IMR-90 (cell line): ENCODE data around the gene SLC35E3. TPM values are rescaled to one million over a fixed set of nuclear protein-coding genes. Genes with fewer than 3 reads are reported as not detected.

ENCODE experiments used
- ATAC-seq: fragments of 200-7000 bp; cut with Tn5 transposase; 2 replicates; pipeline ENCODE4 v1.9.1; 2020; ENCODE audit warnings: low read depth, mild to moderate bottlenecking, moderate library complexity
- BruUV-seq: library from RNA; stranded (reverse); fragments of 400-500 nt; replicated peaks from 2 replicates; lab custom pipeline; 2021; lab: Mats Ljungman, UMichigan
- CTCF ChIA-PET: fragments of 300-600 bp; formaldehyde crosslinking; extraction: SDS; loops from one replicate; lab custom pipeline; 2021; ENCODE audit warnings: antibody characterized with exemption; lab: Yijun Ruan, JAX
- POLR2A ChIA-PET: fragments of 300-600 bp; sonication (Branson Sonifier 250); formaldehyde crosslinking; loops from one replicate; lab custom pipeline; 2022; ENCODE audit warnings: antibody characterized with exemption; ENCODE audit not compliant: unreplicated experiment; lab: Charles Lee
- DNase-seq: peaks from one replicate; pipeline ENCODE4 v3.0.0; 2013
- H2AFZ ChIP-seq: replicated peaks from 2 replicates; pipeline ENCODE3; 2013; ENCODE audit warnings: low read length, mild to moderate bottlenecking; ENCODE audit not compliant: poor library complexity
- H2AK5ac ChIP-seq: 2 replicates; pipeline ENCODE4 v1.6.1; 2013; ENCODE audit warnings: low read depth, low read length, inconsistent platforms
- H2AK9ac ChIP-seq: replicated peaks from 2 replicates; pipeline ENCODE3; 2013; ENCODE audit warnings: mild to moderate bottlenecking, low read depth, low read length, moderate library complexity; ENCODE audit not compliant: poor library complexity
- H2BK120ac ChIP-seq: 2 replicates; pipeline ENCODE4 v1.6.1; 2013; ENCODE audit warnings: low read depth, low read length, inconsistent platforms
- H2BK15ac ChIP-seq: 3 replicates; pipeline ENCODE4 v1.6.1; 2013; ENCODE audit warnings: low read depth, low read length, inconsistent platforms
- H2BK20ac ChIP-seq: 2 replicates; pipeline ENCODE4 v1.6.1; 2013; ENCODE audit warnings: low read depth, mild to moderate bottlenecking, inconsistent platforms, low read length, moderate library complexity
- H2BK5ac ChIP-seq: 2 replicates; pipeline ENCODE4 v1.6.1; 2013; ENCODE audit warnings: mild to moderate bottlenecking, low read depth, low read length, inconsistent platforms; ENCODE audit not compliant: poor library complexity, severe bottlenecking
- H3K14ac ChIP-seq: replicated peaks from 2 replicates; pipeline ENCODE4 v1.6.1; 2013; ENCODE audit warnings: low read depth, low read length, inconsistent platforms
- H3K18ac ChIP-seq: 2 replicates; pipeline ENCODE4 v1.6.1; 2013; ENCODE audit warnings: low read depth, low read length, control low read depth
- H3K23ac ChIP-seq: 2 replicates; pipeline ENCODE4 v1.6.1; 2013; ENCODE audit warnings: low read depth, low read length, inconsistent platforms
- H3K27ac ChIP-seq: 2 replicates; pipeline ENCODE4 v1.5.1; 2013; ENCODE audit warnings: mild to moderate bottlenecking, control low read depth, low read length; ENCODE audit not compliant: insufficient read depth
- H3K27me3 ChIP-seq: 2 replicates; pipeline ENCODE4 v1.6.1; 2013; ENCODE audit warnings: low read length; ENCODE audit not compliant: control insufficient read depth, insufficient read depth
- H3K36me3 ChIP-seq: 2 replicates; pipeline ENCODE4 v1.6.1; 2013; ENCODE audit warnings: low read length, mixed read lengths; ENCODE audit not compliant: control insufficient read depth, insufficient read depth
- H3K4ac ChIP-seq: 2 replicates; pipeline ENCODE4 v1.6.1; 2013; ENCODE audit warnings: low read depth, low read length, inconsistent platforms
- H3K4me1 ChIP-seq: 2 replicates; pipeline ENCODE4 v1.6.1; 2013; ENCODE audit warnings: low read length, mixed read lengths; ENCODE audit not compliant: control insufficient read depth, insufficient read depth
- H3K4me2 ChIP-seq: 2 replicates; pipeline ENCODE4 v1.6.1; 2013; ENCODE audit warnings: low read depth, mild to moderate bottlenecking, control low read depth, low read length, moderate library complexity
- H3K4me3 ChIP-seq: 2 replicates; pipeline ENCODE4 v1.5.1; 2013; ENCODE audit warnings: low read depth, mild to moderate bottlenecking, control low read depth, low read length, moderate library complexity; ENCODE audit not compliant: insufficient read depth
- H3K56ac ChIP-seq: 2 replicates; pipeline ENCODE4 v1.6.1; 2013; ENCODE audit warnings: low read length, inconsistent platforms; ENCODE audit not compliant: insufficient read depth; ENCODE audit errors: extremely low read depth
- H3K79me1 ChIP-seq, 2 experiments: 2 replicates each; pipeline ENCODE4 v1.6.1; 2013; ENCODE audit warnings: low read length in 2 of 2, inconsistent platforms in 1 of 2, low read depth in 1 of 2
- H3K9ac ChIP-seq: 2 replicates; pipeline ENCODE4 v1.6.1; 2013; ENCODE audit warnings: low read depth, low read length, control low read depth
- H3K9me1 ChIP-seq: 2 replicates; pipeline ENCODE4 v1.6.1; 2013; ENCODE audit warnings: low read length, inconsistent platforms; ENCODE audit not compliant: insufficient read depth
- H3K9me3 ChIP-seq: 2 replicates; pipeline ENCODE4 v1.6.1; 2013; ENCODE audit warnings: low read length; ENCODE audit not compliant: control insufficient read depth, insufficient read depth
- H4K20me1 ChIP-seq: 2 replicates; pipeline ENCODE4 v1.6.1; 2013; ENCODE audit warnings: low read length, inconsistent platforms; ENCODE audit not compliant: insufficient read depth
- H4K5ac ChIP-seq: 2 replicates; pipeline ENCODE4 v1.6.1; 2013; ENCODE audit warnings: mild to moderate bottlenecking, low read depth, low read length, control low read depth
- H4K8ac ChIP-seq, 2 experiments: 2 replicates each; pipeline ENCODE4 v1.6.1; 2013; ENCODE audit warnings: low read depth in 2 of 2, low read length in 2 of 2, control low read depth in 1 of 2, inconsistent platforms in 1 of 2
- H4K91ac ChIP-seq: 2 replicates; pipeline ENCODE4 v1.6.1; 2013; ENCODE audit warnings: low read depth, low read length, inconsistent platforms; ENCODE audit not compliant: insufficient read depth
- CHD1 ChIP-seq: IDR thresholded peaks from 2 replicates; pipeline ENCODE4 v1.6.1; 2012; ENCODE audit warnings: low read depth, low read length, improper control_type of control experiment
- FOS ChIP-seq: fragments of 150-350 bp; IDR thresholded peaks from 2 replicates; pipeline ENCODE4 v1.6.1; 2016; ENCODE audit warnings: low read depth, low read length
- MXI1 ChIP-seq: IDR thresholded peaks from 2 replicates; pipeline ENCODE4 v1.6.1; 2012; ENCODE audit warnings: low read depth, mild to moderate bottlenecking, low read length, moderate library complexity, borderline replicate concordance
- NFE2L2 ChIP-seq: fragments of 150-350 bp; IDR thresholded peaks from 2 replicates; pipeline ENCODE4 v1.6.1; 2016; ENCODE audit warnings: low read depth, mild to moderate bottlenecking, low read length
- POLR2A ChIP-seq: IDR thresholded peaks from 2 replicates; pipeline ENCODE4 v1.6.1; 2012; ENCODE audit warnings: mild to moderate bottlenecking, low read depth, low read length
- RAD21 ChIP-seq: IDR thresholded peaks from 2 replicates; pipeline ENCODE4 v1.6.1; 2012; ENCODE audit warnings: low read length, improper control_type of control experiment
- RFX5 ChIP-seq: IDR thresholded peaks from 2 replicates; pipeline ENCODE4 v1.8.0; 2012; ENCODE audit warnings: low read depth, mild to moderate bottlenecking, low read length, moderate library complexity
- SMC3 ChIP-seq: fragments of 150-350 bp; IDR thresholded peaks from 2 replicates; pipeline ENCODE4 v1.6.1; 2016; ENCODE audit warnings: low read depth, mild to moderate bottlenecking, antibody characterized with exemption, low read length, moderate library complexity
- USF2 ChIP-seq: fragments of 150-350 bp; IDR thresholded peaks from 2 replicates; pipeline ENCODE4 v1.6.1; 2017; ENCODE audit warnings: mild to moderate bottlenecking, antibody characterized with exemption, low read length, low read depth
- WGBS, 2 experiments: methylation state at CpG; one replicate each; pipeline versions ENCODE4 v1.1.5 to v1.1.7; 2013; ENCODE audit warnings: missing lambda C conversion rate in 2 of 2; ENCODE audit not compliant: insufficient read length in 1 of 2; ENCODE audit errors: extremely low coverage in 2 of 2; 5-methylcytosine and 5-hydroxymethylcytosine counted together
- dilution Hi-C: fragments of 300-500 bp; cut with HindIII; formaldehyde crosslinking; loops from one replicate; pipeline ENCODE4 v1.14.3; 2018; ENCODE audit warnings: low sequenced_read_pairs; ENCODE audit not compliant: unreplicated experiment
- in situ Hi-C: fragments of 300-500 bp; cut with MboI; formaldehyde crosslinking; loops from 3 replicates; pipeline ENCODE4 v1.14.3; 2019; ENCODE audit warnings: low sequenced_read_pairs, inconsistent platforms, mixed read lengths
- intact Hi-C: fragments of 100-400 bp; cut with micrococcal nuclease; formaldehyde crosslinking; loops from 2 replicates; pipeline ENCODE4 v1.10.0; 2022
- polyA plus RNA-seq, 3 experiments: library from polyadenylated mRNA; depleted of rRNA; stranded (reverse); fragments of >200 nt; gene quantifications; 2 replicates each; pipeline ENCODE4 v1.2.3, GENCODE V29; 2012; ENCODE audit warnings: low replicate concordance in 1 of 3
- total RNA-seq: library from RNA; depleted of rRNA; stranded (reverse); fragments of >200 nt; gene quantifications from 2 replicates; pipeline ENCODE4 v1.2.3, GENCODE V29; 2012
- TF ChIP-seq, protein P1 (sequence below): fragments of 150-350 bp; IDR thresholded peaks from 2 replicates; pipeline ENCODE4 v1.6.1; 2016; ENCODE audit warnings: low read depth, mild to moderate bottlenecking, low read length, moderate library complexity, borderline replicate concordance
- TF ChIP-seq, protein P2 (sequence below): conservative IDR thresholded peaks from 2 replicates; pipeline ENCODE4 v1.5.1; 2012; ENCODE audit warnings: mild to moderate bottlenecking, low read depth, low read length, improper control_type of control experiment

Gene SLC35E3
- total and polyA plus RNA-seq, 2 of the 4 experiments (the other 2 are of a cell fraction): 3.6 to 5.1 TPM

DNA sequence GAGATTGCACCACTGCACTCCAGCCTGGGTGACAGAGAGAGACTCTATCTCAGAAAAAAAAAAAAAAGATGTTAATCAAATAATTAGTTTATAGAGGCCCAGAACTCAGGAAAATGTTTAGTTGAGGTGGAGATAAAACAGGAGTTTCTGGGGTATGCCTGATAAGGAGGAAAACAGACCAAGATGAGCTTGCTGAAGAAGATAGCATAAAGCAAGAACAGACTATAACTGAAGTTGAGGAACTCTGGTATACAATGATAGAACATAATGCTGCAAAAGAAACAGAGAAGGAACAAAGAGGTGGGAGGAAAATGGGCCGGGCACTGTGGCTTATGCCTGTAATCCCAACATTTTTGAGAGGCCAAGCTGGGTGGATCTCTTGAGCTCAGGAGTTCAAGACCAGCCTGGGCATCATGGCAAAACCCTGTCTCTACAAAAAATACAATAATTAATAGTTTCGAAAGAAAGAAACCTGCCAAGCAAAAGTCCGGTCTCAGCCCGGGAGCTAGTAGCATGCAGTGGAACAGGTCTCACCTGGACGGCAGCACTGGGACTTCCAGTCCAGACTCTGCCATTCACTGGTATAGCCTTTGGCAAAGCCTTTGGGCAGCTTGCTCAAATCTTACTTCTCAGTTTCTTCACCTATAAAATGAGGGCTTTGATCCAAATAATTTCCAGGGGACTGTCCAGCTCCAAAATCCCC, 25.4 kb downstream of the SLC35E3 start:
- no peaks in the 10 kb centered on the region for H3K27me3 ChIP-seq
- CTCF ChIA-PET: interaction anchor here (0.6 to 1.4 kb wide), 2 partner anchors 45 to 58 kb away, joined by 3 to 4 read pairs; no protein-coding TSS in a partner anchor
- no CpG with 5 or more reads among the region's 5 CpGs for WGBS, 2 experiments

More for the DNA sequence above, 25.4 kb downstream of the SLC35E3 start:
- Histone ChIP-seq H3K9ac (no peak overlapping the region), H3K23ac (no peak overlapping the region), H2BK5ac (no peak overlapping the region), H2AFZ (no peak overlapping the region), H3K9me3 (no peaks in the 10 kb centered on the region), H3K4me1 (no peaks in the 10 kb centered on the region), H3K36me3 (no peaks in the 10 kb centered on the region), H3K56ac (no peak overlapping the region), H2BK120ac (no peak overlapping the region), H2AK9ac (no peak overlapping the region), H3K79me1 (no peaks in the 10 kb centered on the region), H3K14ac (no peak overlapping the region), H3K18ac (no peak overlapping the region), H3K4me2 (no peak overlapping the region), H3K9me1 (no peaks in the 10 kb centered on the region), H2AK5ac (no peak overlapping the region), H2BK15ac (no peak overlapping the region), H4K8ac (no peak overlapping the region), H3K4ac (no peak overlapping the region), H4K91ac (no peak overlapping the region), H4K20me1 (no peaks in the 10 kb centered on the region), H3K27ac (no peak overlapping the region), H4K5ac (no peak overlapping the region), H2BK20ac (no peak overlapping the region), H3K4me3 (no peak overlapping the region)
- intact Hi-C loops: no loop called here
- POLR2A ChIA-PET: no interaction called here
- BruUV-seq: no TSS peak
- DNase-seq: no peak
- in situ Hi-C loops: no loop called here
- ATAC-seq: no peak
- dilution Hi-C loops: no loop called here
- no peak for TF ChIP-seq USF2
- TF ChIP-seq RAD21: no peak
- TF ChIP-seq, protein P1, sequence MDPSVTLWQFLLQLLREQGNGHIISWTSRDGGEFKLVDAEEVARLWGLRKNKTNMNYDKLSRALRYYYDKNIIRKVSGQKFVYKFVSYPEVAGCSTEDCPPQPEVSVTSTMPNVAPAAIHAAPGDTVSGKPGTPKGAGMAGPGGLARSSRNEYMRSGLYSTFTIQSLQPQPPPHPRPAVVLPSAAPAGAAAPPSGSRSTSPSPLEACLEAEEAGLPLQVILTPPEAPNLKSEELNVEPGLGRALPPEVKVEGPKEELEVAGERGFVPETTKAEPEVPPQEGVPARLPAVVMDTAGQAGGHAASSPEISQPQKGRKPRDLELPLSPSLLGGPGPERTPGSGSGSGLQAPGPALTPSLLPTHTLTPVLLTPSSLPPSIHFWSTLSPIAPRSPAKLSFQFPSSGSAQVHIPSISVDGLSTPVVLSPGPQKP: no peak
- TF ChIP-seq, protein P2, sequence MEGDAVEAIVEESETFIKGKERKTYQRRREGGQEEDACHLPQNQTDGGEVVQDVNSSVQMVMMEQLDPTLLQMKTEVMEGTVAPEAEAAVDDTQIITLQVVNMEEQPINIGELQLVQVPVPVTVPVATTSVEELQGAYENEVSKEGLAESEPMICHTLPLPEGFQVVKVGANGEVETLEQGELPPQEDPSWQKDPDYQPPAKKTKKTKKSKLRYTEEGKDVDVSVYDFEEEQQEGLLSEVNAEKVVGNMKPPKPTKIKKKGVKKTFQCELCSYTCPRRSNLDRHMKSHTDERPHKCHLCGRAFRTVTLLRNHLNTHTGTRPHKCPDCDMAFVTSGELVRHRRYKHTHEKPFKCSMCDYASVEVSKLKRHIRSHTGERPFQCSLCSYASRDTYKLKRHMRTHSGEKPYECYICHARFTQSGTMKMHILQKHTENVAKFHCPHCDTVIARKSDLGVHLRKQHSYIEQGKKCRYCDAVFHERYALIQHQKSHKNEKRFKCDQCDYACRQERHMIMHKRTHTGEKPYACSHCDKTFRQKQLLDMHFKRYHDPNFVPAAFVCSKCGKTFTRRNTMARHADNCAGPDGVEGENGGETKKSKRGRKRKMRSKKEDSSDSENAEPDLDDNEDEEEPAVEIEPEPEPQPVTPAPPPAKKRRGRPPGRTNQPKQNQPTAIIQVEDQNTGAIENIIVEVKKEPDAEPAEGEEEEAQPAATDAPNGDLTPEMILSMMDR: no peak
- TF ChIP-seq FOS: no peak
- no peak for TF ChIP-seq MXI1
- no peak for TF ChIP-seq NFE2L2
- TF ChIP-seq RFX5: no peak
- TF ChIP-seq POLR2A: no peak
- no peak for TF ChIP-seq CHD1
- no peak for TF ChIP-seq SMC3
